Measurements from ENCODE around the gene KRTAP4-16. TPM values are rescaled to one million over a fixed set of nuclear protein-coding genes. Genes with fewer than 3 reads are reported as not detected.
"Not testable (repeated sequence)": the region's sequence is repeated elsewhere in the genome, so short reads cannot be mapped to it uniquely, and the experiment has no call there.

Gene KRTAP4-16
- not detected for polyA plus RNA-seq (2012; ENCODE audit: missing spikeins)

DNA sequence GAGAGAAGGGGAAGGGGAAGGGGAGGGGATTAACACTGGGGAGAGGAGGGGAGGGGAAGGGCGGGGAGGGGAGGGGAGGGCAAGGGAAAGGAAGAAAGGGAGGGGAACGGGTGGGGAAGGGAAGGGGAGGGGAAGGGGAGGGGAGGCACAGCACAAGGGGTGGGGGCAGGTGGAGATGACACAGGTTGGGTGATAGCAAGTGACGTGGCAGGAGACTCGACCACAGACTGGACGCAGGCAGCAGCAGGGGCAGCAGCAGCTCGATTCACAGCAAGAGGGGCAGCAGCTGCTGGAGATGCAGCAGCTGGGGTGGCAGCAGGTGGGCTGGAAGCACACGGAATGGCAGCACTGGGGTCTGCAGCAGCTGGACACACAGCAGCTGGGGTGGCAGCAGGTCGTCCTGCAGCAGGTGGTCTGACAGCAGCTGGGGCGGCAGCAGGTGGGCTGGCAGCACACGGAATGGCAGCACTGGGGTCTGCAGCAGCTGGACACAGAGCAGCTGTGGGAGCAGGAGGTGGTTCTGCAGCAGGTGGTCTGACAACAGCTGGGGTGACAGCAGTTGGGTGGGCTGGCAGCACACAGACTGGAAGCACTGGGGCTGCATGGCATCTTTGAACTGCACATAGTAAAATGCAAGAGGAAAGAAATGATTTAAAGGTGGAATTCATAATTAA is at the start of gene KRTAP4-16:
Gene KRTAP4-16 (minus strand): TSS at position 624 of the 674 bp plus-strand sequence. CDS start 0 bp downstream, at position 624.
- no peak for DNase-seq (ENCODE audit: insufficient read length)
- FAIRE-seq = no peak
- TF ChIP-seq POLR2AphosphoS5 (IDR thresholded peaks at IDR 0.05; ENCODE audit: low read depth, low read length) (no peak), TAF1 (IDR thresholded peaks at IDR 0.05; ENCODE audit: borderline replicate concordance, low read depth, low read length) (no peak), POLR2A (IDR thresholded peaks at IDR 0.05; ENCODE audit: low read depth, low read length) (no peak)

DNA sequence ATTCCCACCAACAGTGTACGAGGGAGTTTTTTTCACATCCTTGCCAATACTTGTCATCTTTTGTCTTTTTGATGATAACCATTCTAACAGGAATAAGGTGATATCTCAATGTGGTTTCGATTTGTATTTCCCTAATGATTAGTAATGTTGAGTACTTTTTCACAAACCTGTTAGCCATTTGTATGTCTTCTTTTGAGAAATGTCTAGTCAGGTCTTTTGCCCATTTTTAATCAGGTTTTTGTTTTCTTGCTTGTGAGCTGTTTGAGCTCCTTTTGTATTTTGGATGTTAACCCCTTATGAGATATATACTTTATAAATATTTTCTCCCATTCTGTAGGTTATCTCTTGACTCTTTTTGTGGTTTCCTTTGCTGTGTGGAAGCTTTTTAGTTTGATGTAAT is 49.5 kb upstream of the KRTAP4-16 start:
- FAIRE-seq (no peak), DNase-seq (ENCODE audit: insufficient read length) (no peak)
- no peak for TF ChIP-seq POLR2A (IDR thresholded peaks at IDR 0.05; ENCODE audit: low read depth, low read length)
- no peak for TF ChIP-seq POLR2AphosphoS5 (IDR thresholded peaks at IDR 0.05; ENCODE audit: low read depth, low read length)
- no peak for TF ChIP-seq TAF1 (IDR thresholded peaks at IDR 0.05; ENCODE audit: borderline replicate concordance, low read depth, low read length)

DNA sequence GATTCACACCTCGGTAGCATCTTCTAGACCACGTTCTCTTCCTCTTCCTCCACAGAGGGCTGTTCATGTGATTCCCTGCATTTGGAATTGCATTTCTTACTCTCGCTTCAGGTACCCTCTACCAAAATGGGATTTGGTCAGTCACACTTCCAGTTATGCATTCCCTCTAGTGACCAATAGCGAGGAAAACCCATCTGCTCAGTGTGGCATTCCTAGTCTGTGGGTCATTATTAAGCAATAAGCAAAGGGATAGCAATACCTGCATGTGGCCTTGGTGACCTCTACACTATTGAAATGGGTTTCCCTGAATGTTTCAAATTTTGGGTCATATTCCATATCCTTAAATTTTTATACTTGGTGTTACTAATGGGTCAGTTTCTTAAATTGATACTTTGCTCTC is 48.0 kb upstream of the KRTAP4-16 start:
- DNase-seq (ENCODE audit: insufficient read length) (no peak), FAIRE-seq (no peak)
- TF ChIP-seq POLR2A (IDR thresholded peaks at IDR 0.05; ENCODE audit: low read depth, low read length) (no peak), TAF1 (IDR thresholded peaks at IDR 0.05; ENCODE audit: borderline replicate concordance, low read depth, low read length) (no peak), POLR2AphosphoS5 (IDR thresholded peaks at IDR 0.05; ENCODE audit: low read depth, low read length) (no peak)

DNA sequence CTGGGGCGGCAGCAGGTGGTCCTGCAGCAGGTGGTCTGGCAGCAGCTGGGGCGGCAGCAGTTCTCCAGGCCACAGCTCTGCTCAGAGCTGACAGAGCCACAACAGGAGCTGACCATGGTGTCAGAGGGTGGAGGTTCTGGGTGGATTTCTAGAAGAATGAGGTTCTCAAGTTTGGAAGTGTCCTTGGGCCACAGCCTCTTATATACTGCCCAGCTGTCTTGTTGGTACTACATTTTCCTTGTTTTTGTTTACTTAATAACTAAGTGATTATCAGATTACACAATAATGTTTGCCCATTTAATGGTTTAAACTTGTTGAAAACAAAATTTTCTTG is 47.6 kb upstream of the KRTAP4-16 start, which contains the start of gene KRTAP4-5:
Gene KRTAP4-5 (minus strand): TSS at position 174 of the 334 bp plus-strand sequence. CDS start 58 bp downstream, at position 116.
- TF ChIP-seq POLR2AphosphoS5 (IDR thresholded peaks at IDR 0.05; ENCODE audit: low read depth, low read length) = no peak
- DNase-seq (ENCODE audit: insufficient read length) (no peak), FAIRE-seq (no peak)

DNA sequence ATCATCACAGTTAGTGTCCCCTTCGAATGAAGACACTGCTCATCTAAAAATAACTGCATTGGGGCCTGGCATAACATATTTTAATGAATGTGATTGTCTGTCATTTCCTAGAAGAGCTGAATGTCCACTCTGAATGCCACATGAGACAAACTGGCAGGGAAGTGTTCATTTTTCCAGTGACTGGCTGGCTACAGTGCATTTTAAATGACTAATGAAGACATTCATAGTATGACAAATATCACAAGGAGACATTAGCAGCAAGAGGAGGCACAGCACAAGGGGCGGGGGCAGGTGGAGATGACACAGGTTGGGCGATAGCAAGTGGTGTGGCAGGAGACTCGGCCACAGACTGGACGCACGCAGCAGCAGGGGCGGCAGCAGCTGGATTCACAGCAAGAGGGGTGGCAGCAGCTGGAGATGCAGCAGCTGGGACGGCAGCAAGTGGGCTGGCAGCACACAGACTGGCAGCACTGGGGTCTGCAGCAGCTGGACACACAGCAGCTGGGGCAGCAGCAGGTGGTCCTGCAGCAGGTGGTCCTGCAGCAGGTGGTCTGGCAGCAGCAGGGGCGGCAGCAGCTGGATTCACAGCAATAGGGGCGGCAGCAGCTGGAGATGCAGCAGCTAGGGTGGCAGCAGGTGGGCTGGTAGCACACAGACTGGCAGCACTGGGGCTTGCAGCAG is 47.1 kb upstream of the KRTAP4-16 start:
- not testable (repeated sequence) for DNase-seq (ENCODE audit: insufficient read length)
- FAIRE-seq = peak; percentile 65

DNA sequence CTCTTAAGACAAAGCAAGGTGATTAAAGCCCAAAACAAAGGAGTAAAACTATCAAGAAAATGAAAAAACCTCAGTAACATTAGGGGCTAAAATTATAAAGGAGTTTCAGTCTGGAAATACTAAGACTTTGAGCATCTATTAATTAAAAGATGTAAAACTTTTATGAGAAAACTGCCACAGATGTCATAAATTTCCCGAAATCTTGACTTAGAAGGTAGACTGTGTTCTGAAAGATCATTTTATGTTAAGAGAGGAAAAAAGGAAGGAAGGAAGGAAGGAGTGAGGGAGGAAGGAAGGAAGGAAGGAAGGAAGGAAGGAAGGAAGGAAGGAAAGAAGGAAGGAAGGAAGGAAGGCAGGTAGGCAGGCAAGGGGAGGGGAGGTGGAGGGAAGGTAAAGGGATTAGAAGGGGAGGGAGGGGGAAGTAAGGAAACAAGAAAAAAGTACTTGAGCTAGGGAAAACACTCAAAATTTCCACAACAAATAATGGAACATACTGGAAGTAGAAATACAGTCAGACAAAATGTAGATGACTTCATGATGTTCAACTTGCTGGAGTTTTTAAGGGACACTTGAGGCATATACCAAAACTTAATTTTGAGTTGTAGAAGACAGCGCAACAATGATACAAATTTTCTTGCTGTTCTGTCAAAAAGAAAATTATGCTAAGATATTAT is 45.7 kb upstream of the KRTAP4-16 start:
- FAIRE-seq (no peak), DNase-seq (ENCODE audit: insufficient read length) (no peak)
- TF ChIP-seq TAF1 (IDR thresholded peaks at IDR 0.05; ENCODE audit: borderline replicate concordance, low read depth, low read length) = no peak
- no peak for TF ChIP-seq POLR2A (IDR thresholded peaks at IDR 0.05; ENCODE audit: low read depth, low read length)
- no peak for TF ChIP-seq POLR2AphosphoS5 (IDR thresholded peaks at IDR 0.05; ENCODE audit: low read depth, low read length)

DNA sequence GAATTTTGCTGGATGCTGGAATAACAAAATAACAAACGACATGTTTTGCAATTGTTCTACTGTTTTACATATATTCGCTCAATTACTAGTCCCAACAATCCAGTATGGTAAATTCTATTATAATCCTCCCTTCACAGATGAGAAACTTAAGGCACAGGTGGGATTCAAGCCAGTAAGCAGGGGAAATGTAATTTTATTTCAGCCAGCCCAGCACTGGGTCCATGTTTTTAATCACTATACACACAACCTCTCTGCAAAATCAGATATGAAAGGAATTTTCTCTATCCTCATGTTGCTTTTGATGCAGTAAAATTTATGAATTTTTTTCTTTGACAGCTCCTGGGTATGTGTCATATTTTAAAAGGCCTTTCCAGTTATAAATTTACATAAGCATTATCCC is 43.3 kb upstream of the KRTAP4-16 start:
- DNase-seq (ENCODE audit: insufficient read length) = no peak
- TF ChIP-seq POLR2A (IDR thresholded peaks at IDR 0.05; ENCODE audit: low read depth, low read length) (no peak), TAF1 (IDR thresholded peaks at IDR 0.05; ENCODE audit: borderline replicate concordance, low read depth, low read length) (no peak), POLR2AphosphoS5 (IDR thresholded peaks at IDR 0.05; ENCODE audit: low read depth, low read length) (no peak)
- no peak for FAIRE-seq

DNA sequence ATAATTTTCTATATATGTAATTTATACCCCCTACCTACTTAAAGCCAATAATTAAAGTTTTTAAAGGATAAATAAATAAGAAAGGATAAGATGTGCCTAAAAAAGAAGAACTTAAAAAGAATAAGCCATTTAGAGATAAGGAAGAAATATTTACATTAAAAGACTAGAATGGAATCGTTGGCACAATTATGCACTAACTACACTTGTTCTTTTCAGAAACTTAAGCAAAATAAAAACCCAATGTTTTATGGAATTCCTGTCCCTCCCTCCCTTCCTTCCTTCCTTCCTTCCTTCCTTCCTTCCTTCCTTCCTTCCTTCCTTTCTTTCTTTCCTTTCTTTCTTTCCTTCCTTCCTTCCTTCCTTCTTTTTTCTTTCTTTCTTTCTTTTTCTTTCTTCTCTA is 42.8 kb upstream of the KRTAP4-16 start:
- TF ChIP-seq POLR2A (IDR thresholded peaks at IDR 0.05; ENCODE audit: low read depth, low read length) (no peak), POLR2AphosphoS5 (IDR thresholded peaks at IDR 0.05; ENCODE audit: low read depth, low read length) (no peak), TAF1 (IDR thresholded peaks at IDR 0.05; ENCODE audit: borderline replicate concordance, low read depth, low read length) (no peak)
- DNase-seq (ENCODE audit: insufficient read length) (no peak), FAIRE-seq (no peak)

DNA sequence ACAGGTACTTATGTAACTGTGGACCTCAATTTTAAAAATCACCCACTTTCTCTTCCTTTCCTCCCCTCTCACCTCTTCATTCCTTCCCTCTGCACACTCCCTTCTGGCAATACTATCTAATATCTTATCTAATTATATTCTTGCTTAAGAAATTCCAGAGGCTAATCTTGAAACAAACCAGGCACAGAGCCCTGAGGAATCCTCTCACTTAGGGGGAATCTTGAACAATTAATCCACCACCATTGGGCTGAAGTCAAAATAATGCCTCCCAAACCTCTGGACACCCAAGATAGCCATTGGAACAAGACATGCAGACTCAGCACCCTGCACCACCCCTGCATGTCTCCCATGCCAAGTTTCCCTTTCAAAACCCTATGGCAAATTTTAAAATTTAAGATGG is 39.4 kb upstream of the KRTAP4-16 start:
- TF ChIP-seq POLR2A (IDR thresholded peaks at IDR 0.05; ENCODE audit: low read depth, low read length) (no peak), TAF1 (IDR thresholded peaks at IDR 0.05; ENCODE audit: borderline replicate concordance, low read depth, low read length) (no peak), POLR2AphosphoS5 (IDR thresholded peaks at IDR 0.05; ENCODE audit: low read depth, low read length) (no peak)
- FAIRE-seq = no peak
- DNase-seq (ENCODE audit: insufficient read length) = no peak

DNA sequence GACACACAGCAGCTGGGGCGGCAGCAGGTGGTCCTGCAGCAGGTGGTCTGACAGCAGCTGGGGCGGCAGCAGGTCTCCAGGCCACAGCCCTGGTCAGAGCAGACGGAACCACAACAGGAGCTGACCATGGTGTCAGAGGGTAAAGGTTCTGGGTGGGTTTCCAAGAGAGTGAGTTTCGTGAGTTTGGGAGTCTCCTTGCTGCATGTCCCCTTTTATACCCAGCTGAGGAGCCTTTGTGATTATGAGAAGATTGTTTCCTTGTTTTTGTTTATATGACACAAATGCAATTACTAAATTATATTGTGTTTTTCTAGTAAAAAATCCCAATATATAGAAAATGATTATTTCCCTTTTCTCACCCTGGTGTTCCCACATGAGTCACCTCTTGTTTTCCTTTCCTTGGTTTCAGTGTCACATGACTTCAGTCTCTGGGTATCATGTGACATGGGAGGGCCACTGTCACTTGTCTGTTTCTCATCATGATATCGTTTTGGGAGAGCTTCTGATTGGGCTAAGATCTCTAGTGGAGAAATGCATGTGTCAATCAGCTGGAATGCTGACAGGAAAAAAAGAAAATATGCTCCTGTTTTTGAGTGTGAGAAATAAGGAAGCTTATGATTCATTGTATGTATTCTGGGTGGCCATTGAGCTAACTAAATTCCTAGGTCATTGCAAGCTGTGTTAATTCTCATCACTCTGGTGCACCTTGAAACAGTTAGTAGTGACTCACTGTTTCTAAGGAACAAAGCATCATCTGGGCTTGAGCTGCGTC is 38.5 kb upstream of the KRTAP4-16 start, which contains the start of gene KRTAP4-6:
Gene KRTAP4-6 (minus strand): TSS at position 185 of the 772 bp plus-strand sequence. CDS start 57 bp downstream, at position 128.
- FAIRE-seq = no peak
- no peak for TF ChIP-seq POLR2A (IDR thresholded peaks at IDR 0.05; ENCODE audit: low read depth, low read length)
- TF ChIP-seq TAF1 (IDR thresholded peaks at IDR 0.05; ENCODE audit: borderline replicate concordance, low read depth, low read length) = no peak
- no peak for TF ChIP-seq POLR2AphosphoS5 (IDR thresholded peaks at IDR 0.05; ENCODE audit: low read depth, low read length)
- no peak for DNase-seq (ENCODE audit: insufficient read length)

DNA sequence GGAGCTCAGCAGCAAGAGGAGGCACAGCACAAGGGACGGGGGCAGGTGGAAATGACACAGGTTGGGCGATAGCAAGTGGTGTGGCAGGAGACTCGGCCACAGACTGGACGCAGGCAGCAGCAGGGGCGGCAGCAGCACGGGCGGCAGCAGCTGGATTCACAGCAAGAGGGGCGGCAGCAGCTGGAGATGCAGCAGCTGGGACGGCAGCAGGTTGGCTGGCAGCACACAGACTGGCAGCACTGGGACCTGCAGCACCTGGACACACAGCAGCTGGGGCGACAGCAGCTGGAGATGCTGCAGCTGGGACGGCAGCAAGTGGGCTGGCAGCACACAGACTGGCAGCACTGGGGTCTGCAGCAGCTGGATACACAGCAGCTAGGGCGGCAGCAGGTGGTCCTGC is 37.9 kb upstream of the KRTAP4-16 start:
- not testable (repeated sequence) for FAIRE-seq; DNase-seq (ENCODE audit: insufficient read length)

All from GM12892 (cell line).